OCI-LY3 (cell line): Measurements from ENCODE around the gene CCK.

ENCODE experiments used
- CTCF ChIP-seq: fragments of 200-600, 300-600 bp; sonication (generic); IDR thresholded peaks from 2 replicates; pipeline ENCODE4 v1.5.1; 2014; ENCODE audit warnings: antibody characterized with exemption, low read length, low read depth
- EZH2phosphoT487 ChIP-seq: fragments of 200-600 bp; shearing (Covaris generic); IDR thresholded peaks from 2 replicates; pipeline ENCODE4 v1.6.1; 2018; ENCODE audit warnings: antibody characterized with exemption, mixed run types, low read depth

GRCh38 chr3:42257007-42257406 is 9.0 kb downstream of the CCK start:
- TF ChIP-seq CTCF (no peak), EZH2phosphoT487 (no peak)
